Measurements from ENCODE around the gene GALE.

- TF ChIP-seq CTCF (IDR thresholded peaks at IDR 0.05) (no peak), POLR2AphosphoS5 (IDR thresholded peaks at IDR 0.05; ENCODE audit: low read depth, low read length) (peak; percentile 81)
Measured at GRCh38 chr1:23777979-23778814, 22.4 kb downstream of the GALE start, which contains the start of gene PITHD1.
